Measurements from ENCODE around the gene EXT2. TPM values are rescaled to one million over a fixed set of nuclear protein-coding genes. Genes with fewer than 3 reads are reported as not detected.

The EXT2 gene
- total and polyA plus RNA-seq, 10 of the 15 experiments (the other 5 are each of a cell fraction or from before 2014, with no cell fraction given), result 3.8 to 31.4 (median 17.9) TPM

- Histone ChIP-seq H3K4me1 (ENCODE audit: control insufficient read depth, insufficient read depth, low read length) (no peaks in the 10 kb centered on the region), H3K79me2 (ENCODE audit: control insufficient read depth, insufficient read depth, low read length) (no peaks in the 10 kb centered on the region), H3K4me2 (ENCODE audit: control insufficient read depth, insufficient read depth) (no peak overlapping the region), H4K20me1 (ENCODE audit: control insufficient read depth, insufficient read depth) (no peaks in the 10 kb centered on the region), H3K9ac (ENCODE audit: control insufficient read depth, insufficient read depth, low read length) (no peak overlapping the region), H3K9me3 (replicated peaks; ENCODE audit: control insufficient read depth, insufficient read depth, low read length) (no peaks in the 10 kb centered on the region), H3K27ac (ENCODE audit: control insufficient read depth, insufficient read depth) (no peak overlapping the region), H2AFZ (ENCODE audit: control insufficient read depth, low read depth, low read length) (no peak overlapping the region), H3K4me3 (no peak overlapping the region), H3K27me3 (replicated peaks in 1 of 2; ENCODE audit: control insufficient read depth in 2 of 2, insufficient read depth in 2 of 2, low read length in 1 of 2) (no peaks in the 10 kb centered on the region), H3K36me3 (ENCODE audit: control insufficient read depth in 2 of 2, insufficient read depth in 2 of 2, low read length in 1 of 2) (no peaks in the 10 kb centered on the region)
- ChIA-PET POLR2A (interaction anchor here (0.9 kb wide), 1 partner anchor 14 kb away, joined by 3 read pairs; no protein-coding TSS in a partner anchor), CTCF (interaction anchor here (1.7 kb wide), 1 partner anchor 126 kb away, joined by 3 read pairs; no protein-coding TSS in a partner anchor), SMC1A (ENCODE audit: uncharacterized antibody, unreplicated experiment) (interaction anchor here (1.0 kb wide), 1 partner anchor 128 kb away, joined by 3 read pairs; no protein-coding TSS in a partner anchor), RAD21 (ENCODE audit: unreplicated experiment) (interaction anchor here (0.5 kb wide), 1 partner anchor 58 kb away, joined by 4 read pairs; no protein-coding TSS in a partner anchor)
- no TSS peak for BruUV-seq (replicated peaks)
- ATAC-seq (no peak), FAIRE-seq (no peak), DNase-seq (ENCODE audit: low read depth, low spot score) (no peak)
- 88% methylated on average over 4 of the region's 4 CpGs for WGBS (ENCODE audit: insufficient coverage, insufficient replicate concordance, low lambda C conversion rate, missing lambda C conversion rate)
- intact Hi-C loops (cut with micrococcal nuclease; ENCODE audit: unreplicated experiment) (no loop called here), in situ Hi-C loops (cut with MboI) (no loop called here)
- TF ChIP-seq PML (IDR thresholded peaks at IDR 0.05; ENCODE audit: low read length) (no peak), SPI1 (IDR thresholded peaks at IDR 0.05; ENCODE audit: borderline replicate concordance, insufficient read depth, low read depth, low read length) (no peak), SIX5 (IDR thresholded peaks at IDR 0.05; ENCODE audit: low read depth, low read length, severe bottlenecking) (no peak), BHLHE40 (IDR thresholded peaks at IDR 0.05; ENCODE audit: borderline replicate concordance in 1 of 2, low read depth in 2 of 2, low read length in 1 of 2) (no peak), KDM1A (IDR thresholded peaks at IDR 0.05; ENCODE audit: borderline replicate concordance) (no peak), ETV6 (conservative IDR thresholded peaks at IDR 0.05 in 1 of 2, IDR thresholded peaks at IDR 0.05 in 1 of 2; ENCODE audit: borderline replicate concordance in 1 of 2, low read depth in 1 of 2) (no peak), BCLAF1 (IDR thresholded peaks at IDR 0.05) (no peak), EZH2 (IDR thresholded peaks at IDR 0.05; ENCODE audit: borderline replicate concordance, control insufficient read depth, low read depth, low read length) (no peak), BCL11A (IDR thresholded peaks at IDR 0.05; ENCODE audit: low read depth, low read length) (no peak), CHD4 (IDR thresholded peaks at IDR 0.05) (no peak), POLR2AphosphoS5 (IDR thresholded peaks at IDR 0.05; ENCODE audit: low read length) (no peak)
- TF ChIP-seq, protein P1, sequence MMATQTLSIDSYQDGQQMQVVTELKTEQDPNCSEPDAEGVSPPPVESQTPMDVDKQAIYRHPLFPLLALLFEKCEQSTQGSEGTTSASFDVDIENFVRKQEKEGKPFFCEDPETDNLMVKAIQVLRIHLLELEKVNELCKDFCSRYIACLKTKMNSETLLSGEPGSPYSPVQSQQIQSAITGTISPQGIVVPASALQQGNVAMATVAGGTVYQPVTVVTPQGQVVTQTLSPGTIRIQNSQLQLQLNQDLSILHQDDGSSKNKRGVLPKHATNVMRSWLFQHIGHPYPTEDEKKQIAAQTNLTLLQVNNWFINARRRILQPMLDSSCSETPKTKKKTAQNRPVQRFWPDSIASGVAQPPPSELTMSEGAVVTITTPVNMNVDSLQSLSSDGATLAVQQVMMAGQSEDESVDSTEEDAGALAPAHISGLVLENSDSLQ (IDR thresholded peaks at IDR 0.05), result no peak
- TF ChIP-seq, protein P2, sequence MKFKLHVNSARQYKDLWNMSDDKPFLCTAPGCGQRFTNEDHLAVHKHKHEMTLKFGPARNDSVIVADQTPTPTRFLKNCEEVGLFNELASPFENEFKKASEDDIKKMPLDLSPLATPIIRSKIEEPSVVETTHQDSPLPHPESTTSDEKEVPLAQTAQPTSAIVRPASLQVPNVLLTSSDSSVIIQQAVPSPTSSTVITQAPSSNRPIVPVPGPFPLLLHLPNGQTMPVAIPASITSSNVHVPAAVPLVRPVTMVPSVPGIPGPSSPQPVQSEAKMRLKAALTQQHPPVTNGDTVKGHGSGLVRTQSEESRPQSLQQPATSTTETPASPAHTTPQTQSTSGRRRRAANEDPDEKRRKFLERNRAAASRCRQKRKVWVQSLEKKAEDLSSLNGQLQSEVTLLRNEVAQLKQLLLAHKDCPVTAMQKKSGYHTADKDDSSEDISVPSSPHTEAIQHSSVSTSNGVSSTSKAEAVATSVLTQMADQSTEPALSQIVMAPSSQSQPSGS (IDR thresholded peaks at IDR 0.05; ENCODE audit: low read length), result no peak
Measured at GRCh38 chr11:44219830-44220796, 124.6 kb downstream of the EXT2 start.

Data from GM12878 (cell line).